K562 (cell line): ENCODE data around the gene RRH. TPM values are rescaled to one million over a fixed set of nuclear protein-coding genes. Genes with fewer than 3 reads are reported as not detected.
A peak's percentile ranks its signal among the peaks of the same experiment; 100 is the strongest.
"Not testable (repeated sequence)": the region's sequence is repeated elsewhere in the genome, so short reads cannot be mapped to it uniquely, and the experiment has no call there.

ENCODE experiments used
- ATAC-seq: fragments of 200-7000 bp; cut with Tn5 transposase; 3 replicates; pipeline ENCODE4 v1.9.1; 2020; ENCODE audit warnings: moderate library complexity
- BruUV-seq: library from RNA; stranded (reverse); fragments of 400-500 nt; replicated peaks from 2 replicates; lab custom pipeline; 2021; lab: Mats Ljungman, UMichigan
- CTCF ChIA-PET: fragments of 300-600 bp; formaldehyde crosslinking; extraction: SDS; loops from one replicate; lab custom pipeline; 2021; ENCODE audit warnings: low intra/inter-chr PET ratio; lab: Yijun Ruan, JAX
- POLR2A ChIA-PET: fragments of 300-600, 350-650 bp; sonication (Branson Sonifier 250); formaldehyde crosslinking; extraction: SDS; loops from one replicate; lab custom pipeline; 2021; ENCODE audit warnings: antibody characterized with exemption, inconsistent platforms; lab: Yijun Ruan, JAX
- DNase-seq, 4 experiments: peaks; one replicate each; pipeline versions ENCODE4 v3.0.0 to v3.0.0-alpha.2; 2011 to 2018; ENCODE audit warnings: low spot score in 3 of 4, mixed read lengths in 3 of 4; ENCODE audit errors: extremely low read depth in 1 of 4
- FAIRE-seq: peaks from 2 replicates; lab custom pipeline; 2011; peaks lifted over from hg19 to GRCh38; lab: Jason Lieb, UNC
- H2AFZ ChIP-seq: 2 replicates; pipeline ENCODE4 v1.6.0; 2011; ENCODE audit warnings: low read depth, low read length, control low read depth, inconsistent platforms
- H3K27ac ChIP-seq: fragments of 200-600 bp; 3 replicates; pipeline ENCODE4 v1.8.0; 2011; ENCODE audit warnings: low read depth, mild to moderate bottlenecking, control low read depth, inconsistent platforms, low read length, moderate library complexity, mixed read lengths; ENCODE audit errors: extremely low read depth
- H3K27me3 ChIP-seq, 2 experiments: fragments of 300-600 bp in 1 of 2; 2 replicates in 1 of 2; 3 replicates in 1 of 2; pipeline versions ENCODE4 v1.6.0 to v1.8.0; 2011; ENCODE audit warnings: inconsistent platforms in 2 of 2, low read length in 2 of 2, mild to moderate bottlenecking in 1 of 2, mixed read lengths in 1 of 2, moderate library complexity in 1 of 2; ENCODE audit not compliant: control insufficient read depth in 2 of 2, insufficient read depth in 2 of 2
- H3K36me3 ChIP-seq: fragments of 300-600 bp; 3 replicates; pipeline ENCODE4 v1.8.0; 2011; ENCODE audit warnings: mild to moderate bottlenecking, low read length, inconsistent platforms; ENCODE audit not compliant: control insufficient read depth, insufficient read depth
- H3K4me1 ChIP-seq, 2 experiments: fragments of 200-600 bp in 1 of 2; replicated peaks in 1 of 2; 2 replicates in 1 of 2; 3 replicates in 1 of 2; pipeline versions ENCODE4 v1.5.1 to v1.8.0; 2011; ENCODE audit warnings: inconsistent platforms in 2 of 2, low read length in 2 of 2, mild to moderate bottlenecking in 1 of 2, mixed read lengths in 1 of 2, moderate library complexity in 1 of 2; ENCODE audit not compliant: control insufficient read depth in 2 of 2, insufficient read depth in 2 of 2
- H3K4me2 ChIP-seq: 2 replicates; pipeline ENCODE4 v1.6.1; 2011; ENCODE audit warnings: low read length, control low read depth, inconsistent platforms, mixed read lengths; ENCODE audit not compliant: insufficient read depth
- H3K4me3 ChIP-seq: fragments of 200-600 bp; sonication (generic), shearing (Covaris generic); 2 replicates; pipeline ENCODE4 v1.5.1; 2016; ENCODE audit warnings: control low read depth, inconsistent platforms
- H3K79me2 ChIP-seq: fragments of 200-600 bp; 3 replicates; pipeline ENCODE4 v1.8.0; 2011; ENCODE audit warnings: low read length, inconsistent platforms; ENCODE audit not compliant: control insufficient read depth, insufficient read depth
- H3K9ac ChIP-seq, 2 experiments: 2 replicates each; pipeline versions ENCODE4 v1.6.0 to v1.6.1; 2011; ENCODE audit warnings: low read depth in 2 of 2, low read length in 2 of 2, control low read depth in 1 of 2, inconsistent platforms in 1 of 2, mild to moderate bottlenecking in 1 of 2, mixed read lengths in 1 of 2; ENCODE audit not compliant: insufficient read depth in 1 of 2
- H3K9me1 ChIP-seq: one replicate; pipeline ENCODE4 v1.6.0; 2011; ENCODE audit warnings: inconsistent platforms, mild to moderate bottlenecking, low read length, moderate library complexity; ENCODE audit not compliant: control insufficient read depth, insufficient read depth
- H3K9me3 ChIP-seq: replicated peaks from 2 replicates; pipeline ENCODE4 v1.5.1; 2011; ENCODE audit warnings: low read depth, low read length, inconsistent platforms; ENCODE audit not compliant: control insufficient read depth, insufficient read depth
- H4K20me1 ChIP-seq: replicated peaks from 2 replicates; pipeline ENCODE4 v1.6.1; 2011; ENCODE audit warnings: low read length, inconsistent platforms, mixed read lengths; ENCODE audit not compliant: control insufficient read depth, insufficient read depth
- ARNT ChIP-seq, 2 experiments: fragments of 450-650 bp; IDR thresholded peaks; 2 replicates each; pipeline ENCODE4 v1.6.1; 2016; ENCODE audit warnings: mild to moderate bottlenecking in 1 of 2
- C11orf30 ChIP-seq: fragments of 450-650 bp; IDR thresholded peaks from 2 replicates; pipeline ENCODE4 v1.6.1; 2016; ENCODE audit warnings: low read depth, mild to moderate bottlenecking
- HLTF ChIP-seq: fragments of 450-650 bp; IDR thresholded peaks from 2 replicates; pipeline ENCODE4 v1.6.1; 2016
- MAFF ChIP-seq: IDR thresholded peaks from 2 replicates; pipeline ENCODE4 v1.6.1; 2012; ENCODE audit warnings: low read length, improper control_type of control experiment
- NFXL1 ChIP-seq: fragments of 450-650 bp; formaldehyde crosslinking; IDR thresholded peaks from 2 replicates; pipeline ENCODE4 v1.4.0; 2021; ENCODE audit warnings: mild to moderate bottlenecking
- OTX1 ChIP-seq: fragments of 450-650 bp; formaldehyde crosslinking; IDR thresholded peaks from 2 replicates; pipeline ENCODE4 v1.4.0; 2022; ENCODE audit warnings: mild to moderate bottlenecking
- PHF21A ChIP-seq: fragments of 450-650 bp; IDR thresholded peaks from 2 replicates; pipeline ENCODE4 v1.6.1; 2017; ENCODE audit warnings: low read depth, borderline replicate concordance
- TEAD1 ChIP-seq, 2 experiments: fragments of 450-650 bp in 1 of 2; sonication (generic) in 1 of 2; formaldehyde crosslinking; IDR thresholded peaks; 2 replicates each; pipeline versions ENCODE4 v1.4.0 to v1.8.0; 2020 to 2022; ENCODE audit warnings: mild to moderate bottlenecking in 2 of 2, missing genetic modification reagents in 1 of 2
- WHSC1 ChIP-seq: IDR thresholded peaks from one replicate; pipeline ENCODE4 v1.6.1; 2012; ENCODE audit warnings: low read length, control low read depth, inconsistent platforms
- ZC3H4 ChIP-seq: sonication (generic); formaldehyde crosslinking; IDR thresholded peaks from 2 replicates; pipeline ENCODE4 v1.9.0; 2021; ENCODE audit warnings: missing genetic modification reagents, borderline replicate concordance
- ZNF316 ChIP-seq: fragments of 450-650 bp; IDR thresholded peaks from 2 replicates; pipeline ENCODE4 v1.6.1; 2016
- WGBS: fragments of 100-300 bp; shearing (Covaris generic); methylation state at CpG from one replicate; pipeline ENCODE4 v1.1.6; 2016; ENCODE audit warnings: low coverage, mixed read lengths; ENCODE audit not compliant: insufficient coverage; ENCODE audit errors: missing lambda C conversion rate; 5-methylcytosine and 5-hydroxymethylcytosine counted together
- in situ Hi-C: fragments of 300-500 bp; cut with MboI; formaldehyde crosslinking; loops from 4 replicates; pipeline ENCODE4 v1.15.0; 2018; ENCODE audit warnings: inconsistent platforms, mixed read lengths
- intact Hi-C: fragments of 100-400 bp; cut with micrococcal nuclease; formaldehyde crosslinking; loops from 2 replicates; pipeline ENCODE4 v1.14.2; 2022
- polyA plus RNA-seq, 8 experiments: library from polyadenylated mRNA; depleted of rRNA in 4 of 8; stranded (reverse) in 5 of 8; unstranded in 3 of 8; fragments of >200 nt; fragmentation: Nextera tagmentation in 2 of 8; fragmentation: Illumina TruSeq in 1 of 8; extraction: Ambion mirVana in 2 of 8; extraction: Trizol in 1 of 8; gene quantifications; 2 replicates each; pipeline versions ENCODE4 v1.2.1 to v1.2.3, GENCODE V29; 2011 to 2014; ENCODE audit warnings: inconsistent platforms in 1 of 8, missing spikeins in 1 of 8
- total RNA-seq, 7 experiments: library from RNA; depleted of rRNA in 6 of 7; stranded (reverse); fragments of >200 nt in 6 of 7; fragmentation: Illumina TruSeq in 2 of 7; extraction: Trizol in 2 of 7; gene quantifications; 2 replicates each; pipeline versions ENCODE4 v1.2.1 to v1.2.3, GENCODE V29; 2011 to 2021; ENCODE audit warnings: low replicate concordance in 1 of 7
- TF ChIP-seq, protein P1 (sequence below): fragments of 250-450 bp; sonication (Bioruptor Pico); IDR thresholded peaks from 2 replicates; pipeline ENCODE4 v1.4.0; 2020; ENCODE audit warnings: mild to moderate bottlenecking, moderate library complexity
- TF ChIP-seq, protein P2 (sequence below): fragments of 450-650 bp; formaldehyde crosslinking; IDR thresholded peaks from 2 replicates; pipeline ENCODE4 v1.4.0; 2020; ENCODE audit warnings: mild to moderate bottlenecking, moderate library complexity
- TF ChIP-seq, protein P3 (sequence below): fragments of 450-650 bp; IDR thresholded peaks from 2 replicates; pipeline ENCODE4 v1.6.1; 2014; ENCODE audit warnings: low read depth, mild to moderate bottlenecking, moderate library complexity, borderline replicate concordance

RRH gene
- total and polyA plus RNA-seq, 9 of the 15 experiments (the other 6 are each of a cell fraction or from before 2014, with no cell fraction given) = 0.04 to 0.31 (median 0.12) TPM; not detected in 3

DNA sequence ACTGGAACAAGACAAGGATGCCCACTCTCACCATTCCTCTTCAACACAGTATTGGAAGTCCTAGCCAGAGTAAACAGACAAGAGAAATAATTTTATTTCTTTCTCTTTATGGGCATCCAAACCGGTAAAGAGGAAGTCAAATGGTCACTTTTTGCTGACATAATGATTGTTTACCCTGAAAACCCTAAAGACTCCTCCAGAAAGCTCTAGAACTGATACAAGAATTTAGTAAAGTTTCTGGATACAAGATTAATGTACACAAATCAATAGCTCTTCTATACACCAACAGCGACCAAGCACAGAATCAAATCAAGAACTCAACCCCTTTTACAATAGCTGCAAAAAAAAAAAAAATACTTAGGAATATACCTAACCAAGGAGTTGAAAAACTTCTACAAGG is 45.7 kb upstream of the RRH start:
- H3K79me2 ChIP-seq, in situ Hi-C loops, H3K9me1 ChIP-seq, H3K4me2 ChIP-seq, CTCF ChIA-PET, H3K4me1 ChIP-seq, H3K27me3 ChIP-seq, H3K36me3 ChIP-seq, H3K9ac ChIP-seq, H4K20me1 ChIP-seq, DNase-seq, H3K4me3 ChIP-seq, FAIRE-seq, ATAC-seq, POLR2A ChIA-PET, H3K9me3 ChIP-seq, H2AFZ ChIP-seq, BruUV-seq, intact Hi-C loops, H3K27ac ChIP-seq: not testable (repeated sequence)
- TF ChIP-seq ARNT (IDR thresholded peaks at IDR 0.05) (peak in 1 of 2 experiments; percentile 90; a peak in 2 of 4 replicates), ZNF316 (peak; percentile 42; the same call in 1 of the 2 replicates), MAFF (0 out of 2 replicates have a peak, but pooled peaks have one; percentile 18), C11orf30 (peak; percentile 38; the same call in 1 of the 2 replicates)
- WGBS = 6% methylated on average over 2 of the region's 2 CpGs

DNA sequence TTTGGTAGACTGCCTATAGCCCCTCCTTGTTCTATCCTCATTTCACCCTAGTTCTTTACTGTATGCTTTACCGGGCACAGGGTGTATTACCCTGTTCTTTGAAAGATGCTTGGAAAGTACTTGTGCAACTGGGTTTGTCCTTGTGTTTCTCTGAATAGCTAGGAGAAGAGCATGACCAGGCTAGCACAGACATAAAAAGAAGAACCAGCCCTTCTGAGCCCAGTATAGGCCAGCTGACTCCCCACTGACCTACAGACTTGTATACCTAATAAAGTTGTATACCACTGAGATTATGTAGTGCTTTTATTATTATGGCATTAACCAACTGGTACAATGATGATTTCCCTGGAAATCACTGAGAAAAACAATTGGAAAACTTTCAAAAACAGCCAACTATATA is 40.9 kb upstream of the RRH start:
- H3K9me3 ChIP-seq = no peaks in the 10 kb centered on the region
- no peaks in the 10 kb centered on the region for H3K9me1 ChIP-seq
- H4K20me1 ChIP-seq = no peaks in the 10 kb centered on the region
- no peak overlapping the region for H3K9ac ChIP-seq
- H3K36me3 ChIP-seq = no peaks in the 10 kb centered on the region
- CTCF ChIA-PET = no interaction called here
- peak; percentile 51; the same call in 2 of the 3 replicates for ATAC-seq
- 43% methylated on average over 1 of the region's 1 CpG for WGBS
- H2AFZ ChIP-seq = peak overlapping the region; percentile 6; the same call in 1 of the 2 replicates
- BruUV-seq = no TSS peak
- intact Hi-C loops = no loop called here
- FAIRE-seq = no peak
- H3K4me3 ChIP-seq = no peak overlapping the region
- in situ Hi-C loops = no loop called here
- no peak overlapping the region for H3K27ac ChIP-seq
- H3K27me3 ChIP-seq = no peaks in the 10 kb centered on the region
- POLR2A ChIA-PET = no interaction called here
- no peak overlapping the region for H3K4me2 ChIP-seq
- no peaks in the 10 kb centered on the region for H3K79me2 ChIP-seq
- no peaks in the 10 kb centered on the region for H3K4me1 ChIP-seq
- DNase-seq = no peak
- TF ChIP-seq TEAD1 (CRISPR knock-in tag; IDR thresholded peaks at IDR 0.05) (no peak), NFXL1 (CRISPR knock-in tag) (no peak), PHF21A (no peak), WHSC1 (no peak), HLTF (no peak), OTX1 (no peak), ZC3H4 (CRISPR knock-in tag) (no peak)
- TF ChIP-seq, protein P1, sequence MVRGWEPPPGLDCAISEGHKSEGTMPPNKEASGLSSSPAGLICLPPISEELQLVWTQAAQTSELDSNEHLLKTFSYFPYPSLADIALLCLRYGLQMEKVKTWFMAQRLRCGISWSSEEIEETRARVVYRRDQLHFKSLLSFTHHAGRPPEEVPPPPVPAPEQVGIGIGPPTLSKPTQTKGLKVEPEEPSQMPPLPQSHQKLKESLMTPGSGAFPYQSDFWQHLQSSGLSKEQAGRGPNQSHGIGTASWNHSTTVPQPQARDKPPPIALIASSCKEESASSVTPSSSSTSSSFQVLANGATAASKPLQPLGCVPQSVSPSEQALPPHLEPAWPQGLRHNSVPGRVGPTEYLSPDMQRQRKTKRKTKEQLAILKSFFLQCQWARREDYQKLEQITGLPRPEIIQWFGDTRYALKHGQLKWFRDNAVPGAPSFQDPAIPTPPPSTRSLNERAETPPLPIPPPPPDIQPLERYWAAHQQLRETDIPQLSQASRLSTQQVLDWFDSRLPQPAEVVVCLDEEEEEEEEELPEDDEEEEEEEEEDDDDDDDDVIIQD (CRISPR knock-in tag) = no peak
- TF ChIP-seq, protein P2, sequence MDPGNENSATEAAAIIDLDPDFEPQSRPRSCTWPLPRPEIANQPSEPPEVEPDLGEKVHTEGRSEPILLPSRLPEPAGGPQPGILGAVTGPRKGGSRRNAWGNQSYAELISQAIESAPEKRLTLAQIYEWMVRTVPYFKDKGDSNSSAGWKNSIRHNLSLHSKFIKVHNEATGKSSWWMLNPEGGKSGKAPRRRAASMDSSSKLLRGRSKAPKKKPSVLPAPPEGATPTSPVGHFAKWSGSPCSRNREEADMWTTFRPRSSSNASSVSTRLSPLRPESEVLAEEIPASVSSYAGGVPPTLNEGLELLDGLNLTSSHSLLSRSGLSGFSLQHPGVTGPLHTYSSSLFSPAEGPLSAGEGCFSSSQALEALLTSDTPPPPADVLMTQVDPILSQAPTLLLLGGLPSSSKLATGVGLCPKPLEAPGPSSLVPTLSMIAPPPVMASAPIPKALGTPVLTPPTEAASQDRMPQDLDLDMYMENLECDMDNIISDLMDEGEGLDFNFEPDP (CRISPR knock-in tag) = no peak
- TF ChIP-seq, protein P3, sequence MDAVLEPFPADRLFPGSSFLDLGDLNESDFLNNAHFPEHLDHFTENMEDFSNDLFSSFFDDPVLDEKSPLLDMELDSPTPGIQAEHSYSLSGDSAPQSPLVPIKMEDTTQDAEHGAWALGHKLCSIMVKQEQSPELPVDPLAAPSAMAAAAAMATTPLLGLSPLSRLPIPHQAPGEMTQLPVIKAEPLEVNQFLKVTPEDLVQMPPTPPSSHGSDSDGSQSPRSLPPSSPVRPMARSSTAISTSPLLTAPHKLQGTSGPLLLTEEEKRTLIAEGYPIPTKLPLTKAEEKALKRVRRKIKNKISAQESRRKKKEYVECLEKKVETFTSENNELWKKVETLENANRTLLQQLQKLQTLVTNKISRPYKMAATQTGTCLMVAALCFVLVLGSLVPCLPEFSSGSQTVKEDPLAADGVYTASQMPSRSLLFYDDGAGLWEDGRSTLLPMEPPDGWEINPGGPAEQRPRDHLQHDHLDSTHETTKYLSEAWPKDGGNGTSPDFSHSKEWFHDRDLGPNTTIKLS = no peak
